ENCODE data around the gene KLK3. TPM values are rescaled to one million over a fixed set of nuclear protein-coding genes. Genes with fewer than 3 reads are reported as not detected.

KLK3 gene
- total RNA-seq, 1 experiment from 2014 or later: not detected

- Histone ChIP-seq H3K36me3 (ENCODE audit: control insufficient read depth, insufficient read depth, low read length) (no peaks in the 10 kb centered on the region), H3K4me3 (ENCODE audit: low read depth in 2 of 2, low read length in 2 of 2) (no peak overlapping the region), H3K4me1 (ENCODE audit: control insufficient read depth, insufficient read depth, low read length) (no peaks in the 10 kb centered on the region), H3K27ac (ENCODE audit: low read length) (no peak overlapping the region), H3K9me3 (ENCODE audit: control insufficient read depth, insufficient read depth, low read depth, low read length) (no peaks in the 10 kb centered on the region), H3K27me3 (ENCODE audit: control insufficient read depth, insufficient read depth, low read length) (no peaks in the 10 kb centered on the region; the same call in 1 of the 2 replicates)
- ChIA-PET CTCF (no interaction called here), POLR2A (no interaction called here)
- BruUV-seq (replicated peaks): no TSS peak
- TF ChIP-seq SIN3A (IDR thresholded peaks at IDR 0.05; ENCODE audit: borderline replicate concordance, insufficient read depth, low read depth, low read length) (no peak), CTCF (IDR thresholded peaks at IDR 0.05) (peak; percentile 51; the same call in 1 of the 2 replicates)
- in situ Hi-C loops (cut with HindIII; ENCODE audit: low pct_unique_long_range_greater_than_20kb, low sequenced_read_pairs) (no loop called here), intact Hi-C loops (cut with micrococcal nuclease; ENCODE audit: unreplicated experiment) (no loop called here)
- no peak for DNase-seq (ENCODE audit: low read depth, low spot score)
- ATAC-seq: no peak
Measured at GRCh38 chr19:50906217-50906616, 51.5 kb downstream of the KLK3 start.

DNA sequence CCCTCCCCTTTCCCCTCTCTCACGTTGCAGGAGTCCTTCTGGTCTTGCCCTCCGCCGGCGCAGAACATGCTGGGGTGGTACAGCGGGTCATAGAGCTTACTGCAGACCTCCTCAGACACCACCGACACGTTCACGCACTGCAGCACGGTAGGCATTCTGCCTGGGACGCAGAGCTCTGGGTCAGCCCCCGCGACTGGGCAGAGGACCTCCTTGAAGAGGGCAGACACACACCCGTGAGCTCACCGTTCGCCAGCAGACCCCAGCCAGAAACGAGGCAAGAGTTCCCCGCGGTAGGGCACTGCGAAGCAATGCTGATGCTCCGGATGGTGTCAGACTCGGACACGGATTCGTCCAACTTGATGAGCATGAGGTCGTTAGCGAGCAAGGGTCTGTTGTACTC lies 53.6 kb downstream of the KLK3 start:
- no peak for DNase-seq (ENCODE audit: low read depth, low spot score)
- H3K9me3 ChIP-seq (ENCODE audit: control insufficient read depth, insufficient read depth, low read depth, low read length): no peaks in the 10 kb centered on the region
- ChIA-PET POLR2A (no interaction called here), CTCF (interaction anchor here (1.2 kb wide), 1 partner anchor 14 kb away, joined by 3 read pairs; no protein-coding TSS in a partner anchor)
- no peak overlapping the region for H3K27ac ChIP-seq (ENCODE audit: low read length)
- peaks cover 4% of the 10 kb centered on the region; the same call in 1 of the 2 replicates for H3K27me3 ChIP-seq (ENCODE audit: control insufficient read depth, insufficient read depth, low read length)
- intact Hi-C loops (cut with micrococcal nuclease; ENCODE audit: unreplicated experiment) (no loop called here), in situ Hi-C loops (cut with HindIII; ENCODE audit: low pct_unique_long_range_greater_than_20kb, low sequenced_read_pairs) (no loop called here)
- TF ChIP-seq REST (IDR thresholded peaks at IDR 0.05; ENCODE audit: insufficient read depth in 1 of 2, low read depth in 2 of 2, low read length in 1 of 2) (no peak), POLR2AphosphoS5 (IDR thresholded peaks at IDR 0.05; ENCODE audit: low read depth, low read length) (no peak), SIN3A (IDR thresholded peaks at IDR 0.05; ENCODE audit: borderline replicate concordance, insufficient read depth, low read depth, low read length) (no peak), CTCF (IDR thresholded peaks at IDR 0.05) (no peak), TCF7L2 (IDR thresholded peaks at IDR 0.05; ENCODE audit: low read depth, low read length) (no peak)
- ATAC-seq: no peak
- no peak overlapping the region for H3K4me3 ChIP-seq (ENCODE audit: low read depth in 2 of 2, low read length in 2 of 2)
- no peaks in the 10 kb centered on the region for H3K36me3 ChIP-seq (ENCODE audit: control insufficient read depth, insufficient read depth, low read length)
- BruUV-seq (replicated peaks): no TSS peak
- no peaks in the 10 kb centered on the region for H3K4me1 ChIP-seq (ENCODE audit: control insufficient read depth, insufficient read depth, low read length)
